ENCODE results near the gene ZSCAN9. TPM values are rescaled to one million over a fixed set of nuclear protein-coding genes. Genes with fewer than 3 reads are reported as not detected.

Gene ZSCAN9
- total RNA-seq, 2 donors from 2014 or later = 11.6 to 29.0 TPM

DNA sequence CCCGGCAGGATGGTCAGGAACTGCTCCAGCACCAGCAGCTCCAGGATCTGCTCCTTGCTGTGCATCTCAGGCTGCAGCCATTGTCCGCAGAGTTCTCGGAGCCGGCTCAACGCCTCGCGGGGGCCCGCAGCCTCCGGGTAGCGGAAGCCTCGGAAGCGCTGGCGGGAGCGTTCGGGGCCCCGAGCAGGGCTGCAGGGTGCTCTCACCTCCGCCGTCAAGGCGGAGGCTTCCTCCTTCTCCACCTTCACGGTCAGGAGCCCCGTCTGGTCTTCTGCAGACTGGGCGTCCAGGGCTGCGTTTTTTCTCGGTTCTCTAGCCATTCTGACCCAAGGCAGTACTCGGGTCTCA lies 26.6 kb downstream of the ZSCAN9 start:
- DNase-seq (ENCODE audit: low spot score) = no peak
- no peak for ATAC-seq (ENCODE audit: insufficient number of reproducible peaks, low FRiP score, low read depth)
- no peaks in the 10 kb centered on the region for H3K9me3 ChIP-seq
- peak overlapping the region; percentile 97 for H3K4me3 ChIP-seq
- H3K4me1 ChIP-seq (ENCODE audit: control insufficient read depth in 1 of 2, low read depth in 2 of 2) = peaks cover 17 to 26% of the 10 kb centered on the region in 2 donors
- peak overlapping the region in 1 of 2 donors; percentile 60 for H3K27ac ChIP-seq
- H3K36me3 ChIP-seq = peaks cover 8% of the 10 kb centered on the region
- TF ChIP-seq CTCF (IDR thresholded peaks at IDR 0.05) = no peak
- no peaks in the 10 kb centered on the region for H3K27me3 ChIP-seq (replicated peaks; ENCODE audit: insufficient read depth)

DNA sequence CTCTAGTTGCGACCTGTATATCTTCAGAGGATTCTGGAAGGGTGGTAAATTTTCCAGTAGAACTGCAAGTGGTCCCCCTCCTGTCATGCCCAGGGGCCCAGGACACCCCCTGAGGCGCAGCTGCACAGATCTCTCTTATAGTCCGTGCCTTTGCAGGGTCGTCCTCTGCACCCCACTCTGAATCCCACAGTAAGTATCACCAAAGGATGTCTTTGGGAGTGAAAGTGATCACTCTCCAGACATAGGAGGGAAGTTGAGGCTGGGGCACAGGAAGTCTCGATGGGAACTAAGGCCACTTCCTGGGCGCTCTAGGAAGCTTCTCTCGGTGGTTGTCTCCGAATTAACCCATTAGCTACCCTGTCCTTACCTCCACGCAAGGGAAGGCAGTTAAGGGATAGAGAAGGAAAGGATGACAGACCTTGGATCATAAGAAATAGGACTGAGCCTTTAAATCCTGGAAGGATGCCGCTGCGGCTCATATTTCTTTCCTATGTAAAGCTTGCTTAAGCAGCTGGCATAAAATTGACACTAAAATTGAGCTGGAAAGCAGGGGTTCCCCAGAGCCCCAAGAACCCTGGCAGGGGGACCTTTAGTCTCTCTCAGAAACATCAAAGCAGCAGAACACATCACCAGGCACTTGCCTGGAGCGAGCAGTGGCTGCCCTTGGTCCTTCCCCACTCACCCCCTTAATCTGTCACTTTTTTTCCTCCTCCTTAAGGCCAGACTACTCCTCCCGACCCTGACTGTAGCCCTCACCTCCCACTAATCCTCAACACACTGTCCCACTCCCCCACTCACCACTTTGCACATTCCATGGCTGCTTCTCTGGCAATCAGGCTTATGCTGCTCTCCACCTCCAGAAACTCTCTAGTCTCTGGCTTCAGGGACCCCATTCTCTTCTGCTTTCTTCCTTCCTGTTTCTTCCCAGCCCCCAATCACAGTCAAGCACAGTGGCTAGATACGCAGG lies 27.2 kb downstream of the ZSCAN9 start, which contains the start of gene ZKSCAN4:
ZKSCAN4 (minus strand) TSS at position 261 of the 967 bp plus-strand sequence. CDS start 289 bp downstream, outside the sequence.
- Histone ChIP-seq H3K27ac (peak within 1 kb of the TSS in 1 of 2 donors; percentile 60), H3K27me3 (replicated peaks; ENCODE audit: insufficient read depth) (no peaks in the 10 kb centered on the region), H3K9me3 (no peaks in the 10 kb centered on the region), H3K4me3 (peak within 1 kb of the TSS; percentile 97), H3K4me1 (ENCODE audit: control insufficient read depth in 1 of 2, low read depth in 2 of 2) (peaks cover 17 to 26% of the 10 kb centered on the region in 2 donors), H3K36me3 (peaks cover 8% of the 10 kb centered on the region)
- ATAC-seq (ENCODE audit: insufficient number of reproducible peaks, low FRiP score, low read depth) = peak; percentile 85
- peak; percentile 36 for DNase-seq (ENCODE audit: low spot score)
- no peak for TF ChIP-seq CTCF (IDR thresholded peaks at IDR 0.05)

- ATAC-seq (ENCODE audit: insufficient number of reproducible peaks, low FRiP score, low read depth) (no peak), DNase-seq (ENCODE audit: low spot score) (no peak)
- no peaks in the 10 kb centered on the region for H3K9me3 ChIP-seq
- no peak for TF ChIP-seq CTCF (IDR thresholded peaks at IDR 0.05)
- H3K27me3 ChIP-seq (replicated peaks; ENCODE audit: insufficient read depth) = no peaks in the 10 kb centered on the region
- H3K36me3 ChIP-seq = no peaks in the 10 kb centered on the region
- H3K27ac ChIP-seq = no peak overlapping the region
- peaks cover 17 to 29% of the 10 kb centered on the region in 2 donors for H3K4me1 ChIP-seq (ENCODE audit: control insufficient read depth in 1 of 2, low read depth in 2 of 2)
- no peak overlapping the region for H3K4me3 ChIP-seq
Measured at GRCh38 chr6:28254121-28254519, 29.0 kb downstream of the ZSCAN9 start.

- Histone ChIP-seq H3K27me3 (replicated peaks; ENCODE audit: insufficient read depth) (no peaks in the 10 kb centered on the region), H3K9me3 (no peaks in the 10 kb centered on the region), H3K4me1 (ENCODE audit: control insufficient read depth in 1 of 2, low read depth in 2 of 2) (peaks cover 9 to 18% of the 10 kb centered on the region in 2 donors), H3K27ac (no peak overlapping the region), H3K36me3 (no peaks in the 10 kb centered on the region), H3K4me3 (no peak overlapping the region)
- DNase-seq (ENCODE audit: low spot score) (no peak), ATAC-seq (ENCODE audit: insufficient number of reproducible peaks, low FRiP score, low read depth) (no peak)
- TF ChIP-seq CTCF (IDR thresholded peaks at IDR 0.05) = no peak
Measured at GRCh38 chr6:28257042-28257441, 32.0 kb downstream of the ZSCAN9 start.
